CD4-positive, alpha-beta memory T cell (primary cell): ENCODE measurements around the gene C11orf68. TPM values are rescaled to one million over a fixed set of nuclear protein-coding genes. Genes with fewer than 3 reads are reported as not detected.
"Not testable (repeated sequence)": the region's sequence is repeated elsewhere in the genome, so short reads cannot be mapped to it uniquely, and the experiment has no call there.

Experiments
- CTCF ChIA-PET: fragments of 350-600 bp; sonication (Branson Sonifier 250); formaldehyde crosslinking; loops from one replicate; lab custom pipeline; 2021; ENCODE audit warnings: inconsistent platforms; ENCODE audit not compliant: partially characterized antibody; lab: Charles Lee
- POLR2A ChIA-PET: fragments of 350-600 bp; sonication (Branson Sonifier 250); formaldehyde crosslinking; loops from one replicate; lab custom pipeline; 2021; ENCODE audit not compliant: partially characterized antibody; lab: Charles Lee
- DNase-seq, 5 donors: peaks; one replicate each; pipeline versions ENCODE4 v3.0.0 to v3.0.0-alpha.2; 2020 to 2022; ENCODE audit warnings: mixed read lengths in 1 of 5
- H3K27ac ChIP-seq: one replicate; pipeline ENCODE4 v1.7.0; 2013; ENCODE audit warnings: low read depth, low read length
- H3K27me3 ChIP-seq: 2 replicates; pipeline ENCODE4 v1.7.0; 2013; ENCODE audit warnings: mild to moderate bottlenecking, low read length, moderate library complexity; ENCODE audit not compliant: insufficient read depth
- H3K36me3 ChIP-seq: 2 replicates; pipeline ENCODE4 v1.7.0; 2013; ENCODE audit warnings: mild to moderate bottlenecking, low read length, moderate library complexity; ENCODE audit not compliant: insufficient read depth
- H3K4me1 ChIP-seq: 2 replicates; pipeline ENCODE4 v1.7.0; 2013; ENCODE audit warnings: mild to moderate bottlenecking, low read length, moderate library complexity; ENCODE audit not compliant: insufficient read depth
- H3K4me3 ChIP-seq, 2 donors: one replicate each; pipeline ENCODE4 v1.7.0; 2013; ENCODE audit warnings: low read length in 2 of 2, mild to moderate bottlenecking in 1 of 2
- H3K9me3 ChIP-seq, 2 donors: one replicate each; pipeline ENCODE4 v1.7.0; 2013; ENCODE audit warnings: low read length in 2 of 2, control low read depth in 1 of 2; ENCODE audit not compliant: control insufficient read depth in 1 of 2
- H3K27ac Mint-ChIP-seq, 7 donors: one replicate each; pipeline ENCODE4 v1.8.0; 2020 to 2021; ENCODE audit warnings: mixed read lengths in 7 of 7, mild to moderate bottlenecking in 6 of 7, inconsistent platforms in 3 of 7, moderate library complexity in 3 of 7
- H3K27me3 Mint-ChIP-seq, 2 donors: one replicate each; pipeline ENCODE4 v1.8.0; 2020 to 2021; ENCODE audit warnings: mixed read lengths in 2 of 2
- H3K36me3 Mint-ChIP-seq, 2 donors: one replicate each; pipeline ENCODE4 v1.8.0; 2020 to 2021; ENCODE audit warnings: mixed read lengths in 2 of 2, inconsistent platforms in 1 of 2, mild to moderate bottlenecking in 1 of 2
- H3K4me1 Mint-ChIP-seq, 4 donors: one replicate each; pipeline ENCODE4 v1.8.0; 2020 to 2021; ENCODE audit warnings: mixed read lengths in 4 of 4, mild to moderate bottlenecking in 1 of 4
- H3K4me3 Mint-ChIP-seq, 8 donors: one replicate each; pipeline ENCODE4 v1.8.0; 2020 to 2021; ENCODE audit warnings: mixed read lengths in 8 of 8, mild to moderate bottlenecking in 7 of 8, moderate library complexity in 6 of 8, inconsistent platforms in 3 of 8
- H3K9me3 Mint-ChIP-seq, 8 donors: one replicate each; pipeline ENCODE4 v1.8.0; 2020 to 2021; ENCODE audit warnings: mixed read lengths in 8 of 8, mild to moderate bottlenecking in 5 of 8, inconsistent platforms in 3 of 8, moderate library complexity in 1 of 8
- intact Hi-C: fragments of 100-400 bp; cut with micrococcal nuclease; formaldehyde crosslinking; loops from one replicate; pipeline ENCODE4 v1.15.1; 2023
- polyA plus RNA-seq, 2 donors: library from polyadenylated mRNA; unstranded; fragments of 300-500 nt; fragmentation: Illumina TruSeq; gene quantifications; one replicate each; pipeline ENCODE4 v1.2.3, GENCODE V29; 2021
- total RNA-seq, 2 experiments: library from RNA; stranded (reverse); gene quantifications; one replicate each; pipeline ENCODE4 v1.2.3, GENCODE V29; 2021

The C11orf68 gene
- total and polyA plus RNA-seq, 4 experiments from 2014 or later: 48.0 to 81.6 (median 58.3) TPM

GRCh38 chr11:65952052-65952521, 33.2 kb upstream of the C11orf68 start:
- Histone ChIP-seq H3K4me3 (no peak overlapping the region), H3K4me1 (peaks cover 9% of the 10 kb centered on the region), H3K27ac (no peak overlapping the region), H3K36me3 (no peaks in the 10 kb centered on the region), H3K27me3 (no peaks in the 10 kb centered on the region), H3K9me3 (no peaks in the 10 kb centered on the region)
- intact Hi-C loops: no loop called here
- no peaks in the 10 kb centered on the region for H3K9me3 Mint-ChIP-seq
- H3K27ac Mint-ChIP-seq: no peak overlapping the region
- DNase-seq: no peak
- no peak overlapping the region for H3K4me3 Mint-ChIP-seq
- H3K27me3 Mint-ChIP-seq: no peaks in the 10 kb centered on the region
- ChIA-PET CTCF (interaction anchor here (0.8 to 1.7 kb wide), 2 partner anchors 64 to 67 kb away, joined by 4 read pairs; partner anchors contain the start of gene FIBP), POLR2A (interaction anchor here (1.7 kb wide), 1 partner anchor 24 kb away, joined by 5 read pairs; no protein-coding TSS in a partner anchor)
- H3K36me3 Mint-ChIP-seq: no peaks in the 10 kb centered on the region
- peaks cover 5 to 8% (median 7%) of the 10 kb centered on the region in 4 donors for H3K4me1 Mint-ChIP-seq

GRCh38 chr11:65951641-65952040, 32.8 kb upstream of the C11orf68 start:
- intact Hi-C loops, H3K36me3 ChIP-seq, H3K9me3 Mint-ChIP-seq, H3K4me3 Mint-ChIP-seq, CTCF ChIA-PET, H3K4me3 ChIP-seq, DNase-seq, H3K27me3 ChIP-seq, H3K9me3 ChIP-seq, H3K36me3 Mint-ChIP-seq, H3K4me1 Mint-ChIP-seq, H3K27me3 Mint-ChIP-seq, H3K27ac ChIP-seq, H3K27ac Mint-ChIP-seq, H3K4me1 ChIP-seq: not testable (repeated sequence)
- POLR2A ChIA-PET: interaction anchor here (1.7 kb wide), 1 partner anchor 23 kb away, joined by 5 read pairs; no protein-coding TSS in a partner anchor

DNA sequence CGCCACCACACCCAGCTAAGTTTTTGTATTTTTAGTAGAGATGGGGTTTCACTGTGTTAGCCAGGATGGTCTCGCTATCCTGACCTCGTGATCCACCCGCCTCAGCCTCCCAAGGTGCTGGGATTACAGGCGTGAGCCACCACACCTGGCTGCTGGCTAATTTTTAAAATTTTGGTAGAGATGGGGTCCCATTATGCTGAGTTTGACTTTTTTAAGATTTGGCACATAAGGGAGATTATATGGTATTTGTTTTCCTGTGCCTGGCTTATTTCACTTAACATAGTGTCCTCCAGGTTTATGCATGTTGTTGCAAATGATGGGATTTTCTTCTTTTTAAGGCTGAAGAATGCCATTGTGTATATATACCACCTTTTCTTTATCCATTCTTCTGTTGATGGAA, 31.8 kb upstream of the C11orf68 start:
- H3K4me1 ChIP-seq, H3K36me3 Mint-ChIP-seq, H3K4me1 Mint-ChIP-seq, intact Hi-C loops, H3K27ac ChIP-seq, H3K9me3 ChIP-seq, H3K9me3 Mint-ChIP-seq, H3K27ac Mint-ChIP-seq, H3K27me3 ChIP-seq, H3K36me3 ChIP-seq, DNase-seq, CTCF ChIA-PET, H3K4me3 ChIP-seq, H3K27me3 Mint-ChIP-seq, H3K4me3 Mint-ChIP-seq: not testable (repeated sequence)
- POLR2A ChIA-PET: interaction anchor here (0.6 to 1.7 kb wide), 2 partner anchors 22 to 1445 kb away, joined by 3 to 5 read pairs; no protein-coding TSS in a partner anchor

DNA sequence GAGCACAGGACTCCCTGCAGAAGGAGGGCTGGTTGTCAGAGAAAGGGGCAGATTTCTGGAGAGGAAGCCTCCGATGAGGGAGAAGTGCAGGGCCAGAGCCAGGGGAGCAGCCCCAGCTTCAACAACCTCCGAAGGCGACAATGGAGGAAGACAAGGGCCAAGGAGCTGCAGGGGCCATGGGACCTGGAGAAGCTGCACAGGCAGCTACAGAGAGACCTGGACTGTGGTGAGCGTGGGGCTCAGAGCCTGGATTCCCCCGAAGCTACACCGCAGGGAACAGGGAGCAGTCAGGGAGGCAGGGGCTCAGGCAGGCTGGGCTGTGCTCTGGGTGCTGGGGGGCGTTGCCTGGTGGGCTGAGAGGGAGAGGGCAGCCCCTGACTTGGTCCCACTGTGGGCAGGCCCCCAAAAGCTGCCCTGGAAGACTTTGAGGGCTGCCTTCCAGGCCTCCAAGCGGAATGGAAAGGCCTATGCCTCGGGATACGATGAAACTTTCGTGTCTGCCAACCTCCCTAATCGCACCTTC, 28.8 kb upstream of the C11orf68 start:
- Histone ChIP-seq H3K27me3 (no peaks in the 10 kb centered on the region), H3K4me1 (no peaks in the 10 kb centered on the region), H3K9me3 (no peaks in the 10 kb centered on the region), H3K4me3 (no peak overlapping the region), H3K36me3 (no peaks in the 10 kb centered on the region), H3K27ac (no peak overlapping the region)
- no peaks in the 10 kb centered on the region for H3K9me3 Mint-ChIP-seq
- CTCF ChIA-PET: no interaction called here
- no peaks in the 10 kb centered on the region for H3K27me3 Mint-ChIP-seq
- POLR2A ChIA-PET: no interaction called here
- H3K36me3 Mint-ChIP-seq: no peaks in the 10 kb centered on the region
- no peak overlapping the region for H3K27ac Mint-ChIP-seq
- intact Hi-C loops: no loop called here
- no peak for DNase-seq
- no peak overlapping the region for H3K4me3 Mint-ChIP-seq
- no peaks in the 10 kb centered on the region for H3K4me1 Mint-ChIP-seq

DNA sequence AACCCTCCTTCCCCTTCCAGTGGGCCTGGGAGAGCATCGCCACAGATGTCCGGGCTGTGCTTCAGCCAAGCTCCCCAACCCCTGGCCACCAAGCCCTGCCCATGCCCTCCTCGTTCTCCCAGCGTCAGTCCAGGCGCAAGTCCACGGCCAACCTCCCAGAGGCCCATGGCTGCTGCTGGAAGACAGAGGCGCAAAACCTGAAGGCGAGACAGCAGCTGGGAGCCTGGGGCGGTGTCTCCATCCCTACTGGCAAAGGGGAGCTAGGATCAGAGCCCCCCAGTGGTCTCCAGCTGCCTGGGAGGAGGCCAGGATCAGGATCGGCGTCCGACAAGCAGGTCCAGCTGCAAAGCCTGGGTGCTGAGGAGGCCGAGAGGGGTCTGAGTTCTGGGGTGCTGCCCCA, 28.3 kb upstream of the C11orf68 start:
- no peak overlapping the region for H3K27ac ChIP-seq
- no peaks in the 10 kb centered on the region for H3K36me3 Mint-ChIP-seq
- no peaks in the 10 kb centered on the region for H3K9me3 Mint-ChIP-seq
- no peaks in the 10 kb centered on the region for H3K27me3 Mint-ChIP-seq
- DNase-seq: no peak
- H3K4me1 Mint-ChIP-seq: no peaks in the 10 kb centered on the region
- ChIA-PET CTCF (no interaction called here), POLR2A (no interaction called here)
- no peaks in the 10 kb centered on the region for H3K27me3 ChIP-seq
- H3K4me1 ChIP-seq: no peaks in the 10 kb centered on the region
- no peak overlapping the region for H3K4me3 Mint-ChIP-seq
- H3K9me3 ChIP-seq: no peaks in the 10 kb centered on the region
- no peak overlapping the region for H3K4me3 ChIP-seq
- H3K36me3 ChIP-seq: no peaks in the 10 kb centered on the region
- intact Hi-C loops: no loop called here
- no peak overlapping the region for H3K27ac Mint-ChIP-seq

GRCh38 chr11:65946655-65947054, 27.8 kb upstream of the C11orf68 start:
- Histone ChIP-seq H3K9me3 (no peaks in the 10 kb centered on the region), H3K4me3 (no peak overlapping the region), H3K4me1 (no peaks in the 10 kb centered on the region), H3K27ac (no peak overlapping the region), H3K27me3 (no peaks in the 10 kb centered on the region), H3K36me3 (no peaks in the 10 kb centered on the region)
- ChIA-PET CTCF (no interaction called here), POLR2A (no interaction called here)
- no peaks in the 10 kb centered on the region for H3K36me3 Mint-ChIP-seq
- no peaks in the 10 kb centered on the region for H3K9me3 Mint-ChIP-seq
- no peak for DNase-seq
- intact Hi-C loops: no loop called here
- no peaks in the 10 kb centered on the region for H3K27me3 Mint-ChIP-seq
- no peak overlapping the region for H3K4me3 Mint-ChIP-seq
- H3K4me1 Mint-ChIP-seq: no peaks in the 10 kb centered on the region
- H3K27ac Mint-ChIP-seq: no peak overlapping the region

DNA sequence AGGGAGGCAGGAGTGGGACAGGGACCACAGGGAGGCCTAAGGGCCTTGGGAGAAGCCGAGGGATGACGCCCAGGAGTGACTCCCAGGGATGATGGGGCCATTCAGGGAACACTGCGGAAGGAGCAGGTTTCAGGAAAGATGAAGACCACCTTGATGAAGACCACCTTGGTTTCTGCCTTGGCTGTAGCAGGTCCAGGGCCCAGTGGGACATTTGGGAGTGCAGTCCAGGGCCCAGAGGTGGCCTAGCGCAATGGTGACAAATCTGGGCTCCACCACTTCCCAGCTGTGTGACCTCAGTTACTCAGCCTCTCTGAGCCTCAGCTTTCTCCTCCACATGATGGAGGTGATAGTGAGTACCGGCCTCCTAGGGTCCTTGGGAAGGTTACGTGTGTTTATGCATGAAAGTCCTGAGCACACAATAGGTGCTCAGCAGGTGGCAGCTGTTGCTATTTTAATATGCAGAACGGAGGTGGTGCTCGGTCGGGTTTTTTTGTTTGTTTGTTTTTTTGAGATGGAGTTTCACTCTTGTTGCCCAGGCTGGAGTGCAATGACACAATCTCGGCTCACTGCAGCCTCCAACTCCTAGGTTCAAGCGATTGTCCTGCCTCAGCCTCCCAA, 27.2 kb upstream of the C11orf68 start:
- no peaks in the 10 kb centered on the region for H3K4me1 Mint-ChIP-seq
- no peaks in the 10 kb centered on the region for H3K4me1 ChIP-seq
- no peaks in the 10 kb centered on the region for H3K27me3 Mint-ChIP-seq
- no peak overlapping the region for H3K27ac Mint-ChIP-seq
- H3K4me3 ChIP-seq: no peak overlapping the region
- no peak overlapping the region for H3K27ac ChIP-seq
- H3K9me3 ChIP-seq: no peaks in the 10 kb centered on the region
- no peaks in the 10 kb centered on the region for H3K9me3 Mint-ChIP-seq
- peak overlapping the region in 1 of 8 donors; percentile 24 for H3K4me3 Mint-ChIP-seq
- no peaks in the 10 kb centered on the region for H3K36me3 Mint-ChIP-seq
- CTCF ChIA-PET: no interaction called here
- no peak for DNase-seq
- H3K27me3 ChIP-seq: no peaks in the 10 kb centered on the region
- POLR2A ChIA-PET: no interaction called here
- no peaks in the 10 kb centered on the region for H3K36me3 ChIP-seq
- intact Hi-C loops: no loop called here
